HEK293 (cell line): ENCODE measurements around the gene MRS2.
"Not testable (repeated sequence)": the region's sequence is repeated elsewhere in the genome, so short reads cannot be mapped to it uniquely, and the experiment has no call there.

Experiments used
- CTCF ChIA-PET: fragments of 350-600 bp; formaldehyde crosslinking; extraction: SDS; loops from one replicate; lab custom pipeline; 2021; ENCODE audit warnings: antibody characterized with exemption; lab: Yijun Ruan, JAX
- POLR2A ChIA-PET: fragments of 300-600 bp; formaldehyde crosslinking; extraction: SDS; loops from one replicate; lab custom pipeline; 2020; ENCODE audit warnings: antibody characterized with exemption, inconsistent platforms; lab: Yijun Ruan, JAX
- H3K27ac ChIP-seq: fragments of 200-500 bp; sonication (Bioruptor generic); 2 replicates; pipeline ENCODE4 v1.5.1; 2014; ENCODE audit warnings: low read depth, low read length, control low read depth, inconsistent platforms; ENCODE audit errors: extremely low read depth
- H3K36me3 ChIP-seq, 2 experiments: fragments of 200-500 bp in 1 of 2; sonication (Bioruptor generic) in 1 of 2; 1 replicate in 1 of 2; 2 replicates in 1 of 2; pipeline ENCODE4 v1.5.1; 2014 to 2017; ENCODE audit warnings: inconsistent platforms in 2 of 2, low read length in 2 of 2; ENCODE audit not compliant: control insufficient read depth in 2 of 2, insufficient read depth in 1 of 2
- H3K4me1 ChIP-seq: fragments of 200-500 bp; sonication (Bioruptor generic); 2 replicates; pipeline ENCODE4 v1.5.1; 2014; ENCODE audit warnings: mild to moderate bottlenecking, low read length, inconsistent platforms; ENCODE audit not compliant: control insufficient read depth, insufficient read depth
- H3K4me3 ChIP-seq: 2 replicates; pipeline ENCODE4 v1.5.1; 2011; ENCODE audit warnings: low read depth, mild to moderate bottlenecking, control low read depth, low read length, moderate library complexity
- H3K9me3 ChIP-seq: fragments of 200-500 bp; sonication (Bioruptor generic); 2 replicates; pipeline ENCODE4 v1.5.1; 2014; ENCODE audit warnings: low read depth, low read length, inconsistent platforms; ENCODE audit not compliant: control insufficient read depth, insufficient read depth
- ATF2 ChIP-seq: fragments of 450-650 bp; formaldehyde crosslinking; IDR thresholded peaks from 2 replicates; pipeline ENCODE4 v1.5.1; 2016; ENCODE audit warnings: missing biosample characterization, missing genetic modification characterization, low read depth
- BCL11A ChIP-seq: fragments of 450-650 bp; formaldehyde crosslinking; IDR thresholded peaks from 2 replicates; pipeline ENCODE4 v1.5.1; 2016; ENCODE audit warnings: low read depth, missing biosample characterization, missing genetic modification characterization
- KLF16 ChIP-seq: fragments of 450-650 bp; formaldehyde crosslinking; IDR thresholded peaks from 2 replicates; pipeline ENCODE4 v1.5.1; 2017; ENCODE audit warnings: missing biosample characterization, missing genetic modification characterization
- ZBTB11 ChIP-seq: fragments of 450-650 bp; formaldehyde crosslinking; conservative IDR thresholded peaks from 2 replicates; pipeline ENCODE4 v1.5.1; 2016; ENCODE audit warnings: low read depth, missing biosample characterization, missing genetic modification characterization
- ZBTB17 ChIP-seq: fragments of 450-650 bp; formaldehyde crosslinking; IDR thresholded peaks from 2 replicates; pipeline ENCODE4 v1.5.1; 2016; ENCODE audit warnings: missing biosample characterization, missing genetic modification characterization
- ZBTB21 ChIP-seq: fragments of 450-650 bp; formaldehyde crosslinking; IDR thresholded peaks from 2 replicates; pipeline ENCODE4 v1.5.1; 2017; ENCODE audit warnings: missing biosample characterization, missing genetic modification characterization
- ZBTB26 ChIP-seq: fragments of 450-650 bp; formaldehyde crosslinking; optimal IDR thresholded peaks from 2 replicates; pipeline ENCODE3; 2016; ENCODE audit warnings: missing biosample characterization, mild to moderate bottlenecking, missing genetic modification characterization
- ZEB2 ChIP-seq: fragments of 450-650 bp; formaldehyde crosslinking; IDR thresholded peaks from 2 replicates; pipeline ENCODE4 v1.5.1; 2016; ENCODE audit warnings: missing biosample characterization, missing genetic modification characterization
- ZNF132 ChIP-seq: fragments of 450-650 bp; formaldehyde crosslinking; IDR thresholded peaks from 2 replicates; pipeline ENCODE4 v1.5.1; 2017; ENCODE audit warnings: missing biosample characterization, missing genetic modification characterization, borderline replicate concordance
- ZNF2 ChIP-seq: fragments of 450-650 bp; formaldehyde crosslinking; IDR thresholded peaks from 2 replicates; pipeline ENCODE4 v1.5.1; 2016; ENCODE audit warnings: missing biosample characterization, missing genetic modification characterization
- ZNF202 ChIP-seq: fragments of 450-650 bp; formaldehyde crosslinking; IDR thresholded peaks from 2 replicates; pipeline ENCODE4 v1.5.1; 2016; ENCODE audit warnings: missing biosample characterization, missing genetic modification characterization, borderline replicate concordance
- ZNF362 ChIP-seq: fragments of 450-650 bp; formaldehyde crosslinking; IDR thresholded peaks from 2 replicates; pipeline ENCODE4 v1.5.1; 2016; ENCODE audit warnings: missing biosample characterization, missing genetic modification characterization
- ZNF366 ChIP-seq: fragments of 450-650 bp; formaldehyde crosslinking; conservative IDR thresholded peaks from 2 replicates; pipeline ENCODE4 v1.5.1; 2016; ENCODE audit warnings: missing biosample characterization, missing genetic modification characterization
- ZNF510 ChIP-seq: fragments of 450-650 bp; formaldehyde crosslinking; IDR thresholded peaks from 2 replicates; pipeline ENCODE4 v1.5.1; 2018; ENCODE audit warnings: mild to moderate bottlenecking, missing genetic modification characterization, missing biosample characterization; ENCODE audit not compliant: insufficient replicate concordance
- ZNF518A ChIP-seq: fragments of 450-650 bp; formaldehyde crosslinking; conservative IDR thresholded peaks from 2 replicates; pipeline ENCODE4 v1.5.1; 2016; ENCODE audit warnings: low read depth, missing biosample characterization, missing genetic modification characterization
- ZNF529 ChIP-seq: fragments of 450-650 bp; formaldehyde crosslinking; IDR thresholded peaks from 2 replicates; pipeline ENCODE4 v1.5.1; 2017; ENCODE audit warnings: missing genetic modification characterization, missing biosample characterization; ENCODE audit not compliant: insufficient replicate concordance
- ZNF544 ChIP-seq: fragments of 450-650 bp; formaldehyde crosslinking; IDR thresholded peaks from 2 replicates; pipeline ENCODE4 v1.5.0; 2017; ENCODE audit warnings: missing biosample characterization, missing genetic modification characterization
- ZNF76 ChIP-seq: fragments of 450-650 bp; formaldehyde crosslinking; IDR thresholded peaks from 2 replicates; pipeline ENCODE4; 2016; ENCODE audit warnings: low read depth, missing biosample characterization, missing genetic modification characterization, borderline replicate concordance
- ZNF776 ChIP-seq: fragments of 450-650 bp; formaldehyde crosslinking; IDR thresholded peaks from 2 replicates; pipeline ENCODE4 v1.5.0; 2017; ENCODE audit warnings: missing biosample characterization, missing genetic modification characterization, borderline replicate concordance
- ZSCAN18 ChIP-seq: fragments of 450-650 bp; formaldehyde crosslinking; IDR thresholded peaks from 2 replicates; pipeline ENCODE4 v1.5.1; 2016; ENCODE audit warnings: missing biosample characterization, missing genetic modification characterization

MRS2 gene

GRCh38 chr6:24397631-24398030 lies 5.1 kb upstream of the MRS2 start:
- ChIA-PET CTCF (interaction anchor here (0.6 to 1.0 kb wide), 5 partner anchors 8 to 385 kb away, joined by 3 to 4 read pairs (median 3); no protein-coding TSS in a partner anchor), POLR2A (interaction anchor here (0.5 kb wide), 1 partner anchor 9 kb away, joined by 4 read pairs; no protein-coding TSS in a partner anchor)
- TF ChIP-seq ZBTB17 (tag by site-specific recombination) (no peak), ZEB2 (no peak), ZBTB21 (tag by site-specific recombination) (no peak), ZNF2 (no peak), KLF16 (tag by site-specific recombination) (no peak), ZBTB11 (no peak), ZSCAN18 (tag by site-specific recombination) (no peak), ZNF776 (no peak), ZNF366 (tag by site-specific recombination) (no peak), ZNF132 (tag by site-specific recombination) (no peak), ZNF362 (tag by site-specific recombination) (no peak), ATF2 (tag by site-specific recombination) (no peak), ZNF518A (tag by site-specific recombination) (no peak), BCL11A (tag by site-specific recombination) (no peak), ZNF544 (tag by site-specific recombination) (no peak), ZNF76 (tag by site-specific recombination) (no peak), ZNF529 (tag by site-specific recombination) (no peak), ZBTB26 (tag by site-specific recombination) (no peak), ZNF510 (tag by site-specific recombination) (no peak), ZNF202 (no peak)
- Histone ChIP-seq H3K9me3 (no peaks in the 10 kb centered on the region), H3K27ac (no peak overlapping the region), H3K36me3 (no peaks in the 10 kb centered on the region), H3K4me1 (no peaks in the 10 kb centered on the region), H3K4me3 (no peak overlapping the region)

- H3K36me3 ChIP-seq, H3K4me1 ChIP-seq, H3K4me3 ChIP-seq, H3K27ac ChIP-seq, H3K9me3 ChIP-seq, POLR2A ChIA-PET: not testable (repeated sequence)
- CTCF ChIA-PET: interaction anchor here (0.6 kb wide), 2 partner anchors 38 to 311 kb away, joined by 3 read pairs; no protein-coding TSS in a partner anchor
Observed at GRCh38 chr6:24400045-24401039, 2.4 kb upstream of the MRS2 start.
